ENCODE data around the gene CDK19. TPM values are rescaled to one million over a fixed set of nuclear protein-coding genes. Genes with fewer than 3 reads are reported as not detected.
"Not testable (repeated sequence)": the region's sequence is repeated elsewhere in the genome, so short reads cannot be mapped to it uniquely, and the experiment has no call there.

CDK19 gene
- total RNA-seq, 4 donors from 2014 or later: 17.0 to 19.1 (median 18.7) TPM

DNA sequence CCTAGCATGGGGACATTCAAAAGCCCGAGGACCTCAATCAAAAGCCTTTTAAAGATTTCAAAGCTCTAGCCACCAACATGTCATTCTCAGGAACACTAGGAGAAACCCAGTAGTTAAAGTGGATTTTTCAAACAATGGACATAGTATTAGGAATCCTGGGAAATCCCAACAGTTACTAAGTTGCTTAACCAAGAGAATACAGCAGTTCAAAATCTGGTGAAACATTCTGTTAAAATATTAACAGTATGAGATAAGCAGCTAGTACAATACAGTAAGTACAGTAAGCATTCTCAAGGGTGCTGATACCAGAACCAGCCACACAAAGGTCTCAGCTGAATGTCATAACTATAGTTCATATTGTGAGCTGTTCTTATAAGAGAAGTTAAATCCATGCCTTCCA, 68.6 kb downstream of the CDK19 start:
- intact Hi-C loops (cut with DNase I; ENCODE audit: low total_unique reads): no loop called here
- 84 to 93% methylated on average over 1 of the region's 1 CpG for WGBS, 2 donors
- H3K4me3 ChIP-seq (ENCODE audit: low read depth, poor library complexity, severe bottlenecking): no peak overlapping the region
- no peak for DNase-seq (ENCODE audit: low spot score in 2 of 2)
- no peak for TF ChIP-seq POLR2A (IDR thresholded peaks at IDR 0.05)
- TF ChIP-seq, protein P1, sequence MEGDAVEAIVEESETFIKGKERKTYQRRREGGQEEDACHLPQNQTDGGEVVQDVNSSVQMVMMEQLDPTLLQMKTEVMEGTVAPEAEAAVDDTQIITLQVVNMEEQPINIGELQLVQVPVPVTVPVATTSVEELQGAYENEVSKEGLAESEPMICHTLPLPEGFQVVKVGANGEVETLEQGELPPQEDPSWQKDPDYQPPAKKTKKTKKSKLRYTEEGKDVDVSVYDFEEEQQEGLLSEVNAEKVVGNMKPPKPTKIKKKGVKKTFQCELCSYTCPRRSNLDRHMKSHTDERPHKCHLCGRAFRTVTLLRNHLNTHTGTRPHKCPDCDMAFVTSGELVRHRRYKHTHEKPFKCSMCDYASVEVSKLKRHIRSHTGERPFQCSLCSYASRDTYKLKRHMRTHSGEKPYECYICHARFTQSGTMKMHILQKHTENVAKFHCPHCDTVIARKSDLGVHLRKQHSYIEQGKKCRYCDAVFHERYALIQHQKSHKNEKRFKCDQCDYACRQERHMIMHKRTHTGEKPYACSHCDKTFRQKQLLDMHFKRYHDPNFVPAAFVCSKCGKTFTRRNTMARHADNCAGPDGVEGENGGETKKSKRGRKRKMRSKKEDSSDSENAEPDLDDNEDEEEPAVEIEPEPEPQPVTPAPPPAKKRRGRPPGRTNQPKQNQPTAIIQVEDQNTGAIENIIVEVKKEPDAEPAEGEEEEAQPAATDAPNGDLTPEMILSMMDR (IDR thresholded peaks at IDR 0.05): no peak

DNA sequence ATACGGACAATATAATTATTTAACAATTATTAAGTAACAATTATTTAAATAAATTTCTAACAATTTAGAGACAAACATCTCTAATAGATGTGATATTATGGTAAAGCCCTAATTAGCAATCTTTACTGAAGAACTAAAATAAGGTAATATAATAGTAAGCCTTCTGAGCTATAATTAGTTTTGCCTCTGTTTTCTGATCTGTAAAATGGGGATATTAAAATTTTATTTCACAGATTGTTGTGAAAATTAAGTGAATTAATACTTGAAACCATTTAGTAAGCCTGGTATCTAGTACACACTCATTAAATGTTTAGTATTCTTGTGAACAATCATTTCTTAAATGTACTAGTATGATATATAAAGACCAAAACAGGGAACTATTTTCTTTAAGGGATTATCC, 70.3 kb downstream of the CDK19 start:
- no peak overlapping the region for H3K4me3 ChIP-seq (ENCODE audit: low read depth, poor library complexity, severe bottlenecking)
- intact Hi-C loops (cut with DNase I; ENCODE audit: low total_unique reads): no loop called here
- no peak for TF ChIP-seq POLR2A (IDR thresholded peaks at IDR 0.05)
- TF ChIP-seq, protein P1 (IDR thresholded peaks at IDR 0.05): no peak
- WGBS, 2 donors: 98% methylated on average over 1 of the region's 1 CpG
- no peak for DNase-seq (ENCODE audit: low spot score in 2 of 2)

DNA sequence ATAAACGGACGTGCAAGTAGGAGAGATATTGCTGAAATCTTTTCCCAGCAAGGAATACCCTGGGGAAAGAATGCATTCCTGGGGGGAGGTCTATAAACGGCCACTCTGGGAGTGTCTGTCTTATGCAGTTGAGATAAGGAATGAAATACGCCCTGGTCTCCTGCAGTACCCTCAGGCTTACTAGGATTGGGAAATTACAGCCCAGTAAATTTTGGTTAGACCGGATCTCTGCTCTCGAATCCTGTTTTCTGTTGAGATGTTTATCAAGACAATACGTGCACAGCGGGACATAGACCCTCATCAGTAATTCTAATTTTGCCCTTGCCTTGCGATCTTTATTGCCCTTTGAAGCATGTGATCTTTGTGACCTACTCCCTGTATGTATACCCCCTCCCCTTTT, 72.7 kb downstream of the CDK19 start:
- DNase-seq (ENCODE audit: low spot score in 2 of 2); intact Hi-C loops (cut with DNase I; ENCODE audit: low total_unique reads); H3K4me3 ChIP-seq (ENCODE audit: low read depth, poor library complexity, severe bottlenecking): not testable (repeated sequence)
- 89 to 97% methylated on average over 9 of the region's 9 CpGs for WGBS, 2 donors

DNA sequence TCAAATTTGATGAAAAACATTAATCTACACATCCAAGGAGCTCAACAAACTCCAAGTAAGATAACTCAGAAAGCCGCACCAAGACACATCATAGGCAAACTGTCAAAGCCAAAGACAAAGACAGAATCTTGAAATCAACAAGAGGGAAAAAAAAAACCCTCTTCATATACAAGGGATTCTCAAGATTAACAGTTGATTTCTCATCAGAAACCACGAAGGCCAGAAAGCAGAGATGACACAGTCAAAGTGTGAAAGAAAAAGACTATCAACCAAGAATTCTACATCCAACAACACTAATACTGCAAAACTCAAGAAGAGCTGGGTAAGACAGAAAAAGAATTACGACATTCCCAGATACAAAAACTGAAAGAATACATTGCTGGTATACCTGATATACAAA, 73.8 kb downstream of the CDK19 start:
- WGBS, 2 donors: 92 to 96% methylated on average over 3 of the region's 3 CpGs
- no peak overlapping the region for H3K4me3 ChIP-seq (ENCODE audit: low read depth, poor library complexity, severe bottlenecking)
- intact Hi-C loops (cut with DNase I; ENCODE audit: low total_unique reads): no loop called here
- TF ChIP-seq, protein P1 (IDR thresholded peaks at IDR 0.05): no peak
- no peak for TF ChIP-seq POLR2A (IDR thresholded peaks at IDR 0.05)
- DNase-seq (ENCODE audit: low spot score in 2 of 2): no peak

DNA sequence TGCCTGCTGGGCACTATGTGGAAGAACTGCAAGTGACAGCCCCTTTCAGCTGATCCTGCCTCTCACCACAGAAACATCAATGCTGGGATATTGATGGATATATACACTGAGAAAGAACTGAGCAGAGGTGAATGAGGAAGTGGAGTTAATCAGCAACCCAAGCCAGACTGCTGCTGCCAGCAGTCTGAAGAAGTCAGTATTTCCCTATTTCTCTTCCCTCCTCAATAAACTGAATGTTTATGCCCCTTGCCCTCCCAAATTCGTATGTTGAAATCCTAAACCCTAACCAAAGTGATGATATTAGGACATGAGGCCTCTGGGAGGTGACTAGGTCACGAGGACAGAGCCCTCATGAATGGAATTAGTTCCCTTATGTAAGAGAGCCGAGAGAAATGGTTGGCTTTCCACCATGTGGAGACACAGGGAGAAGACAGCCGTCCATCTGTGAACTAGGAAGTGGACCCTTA, 76.3 kb downstream of the CDK19 start:
- peak in 1 of 2 donors; percentile 28 for DNase-seq (ENCODE audit: low spot score in 2 of 2)
- 80 to 81% methylated on average over 4 of the region's 4 CpGs for WGBS, 2 donors
- TF ChIP-seq POLR2A (IDR thresholded peaks at IDR 0.05): no peak
- TF ChIP-seq, protein P1 (IDR thresholded peaks at IDR 0.05): no peak
- intact Hi-C loops (cut with DNase I; ENCODE audit: low total_unique reads): no loop called here
- no peak overlapping the region for H3K4me3 ChIP-seq (ENCODE audit: low read depth, poor library complexity, severe bottlenecking)

DNA sequence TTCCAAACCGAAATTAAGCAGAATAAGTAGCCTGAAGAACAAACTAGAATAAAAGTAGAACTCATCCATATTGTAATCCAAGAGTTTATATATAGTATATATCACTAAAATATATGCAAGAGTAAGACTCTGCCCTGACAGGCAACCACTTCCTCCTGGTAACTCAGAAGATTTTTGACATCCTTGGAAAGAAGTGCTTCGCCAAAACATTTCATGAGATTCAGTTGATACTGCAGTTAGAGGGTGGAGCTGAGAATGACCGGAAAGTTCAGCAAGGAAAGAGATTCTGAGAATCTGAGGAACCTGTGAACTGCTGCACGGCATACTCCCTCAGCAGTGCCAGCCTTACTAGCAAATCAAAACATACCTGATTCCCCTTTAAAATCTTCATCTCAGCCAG, 79.6 kb downstream of the CDK19 start:
- intact Hi-C loops (cut with DNase I; ENCODE audit: low total_unique reads): no loop called here
- DNase-seq (ENCODE audit: low spot score in 2 of 2): no peak
- 84 to 93% methylated on average over 4 of the region's 4 CpGs for WGBS, 2 donors
- H3K4me3 ChIP-seq (ENCODE audit: low read depth, poor library complexity, severe bottlenecking): no peak overlapping the region
- TF ChIP-seq, protein P1 (IDR thresholded peaks at IDR 0.05): no peak
